ENCODE results near the gene PDZRN4. TPM values are rescaled to one million over a fixed set of nuclear protein-coding genes. Genes with fewer than 3 reads are reported as not detected.

PDZRN4 gene
- total RNA-seq, 1 experiment from 2014 or later = not detected

DNA sequence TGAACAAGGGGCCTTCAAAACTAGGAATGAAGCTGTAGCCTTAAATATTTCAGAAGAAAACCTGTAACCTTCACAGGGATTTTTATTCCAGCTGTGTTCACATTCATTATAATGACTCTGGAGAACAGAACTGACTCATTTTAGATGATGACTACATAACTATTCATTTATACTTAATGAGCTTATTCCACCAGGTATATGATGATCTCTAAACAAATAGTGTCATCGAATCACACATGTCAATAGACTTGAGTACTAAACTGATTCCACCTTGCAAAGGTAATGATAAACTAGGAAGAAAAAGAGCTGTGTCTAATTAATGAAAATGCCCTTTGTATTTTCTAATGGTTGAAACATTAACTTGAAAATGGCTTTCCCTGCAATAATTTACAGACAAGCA is 433.2 kb downstream of the PDZRN4 start:
- intact Hi-C loops (cut with micrococcal nuclease; ENCODE audit: unreplicated experiment) = no loop called here
- TF ChIP-seq, protein P1, sequence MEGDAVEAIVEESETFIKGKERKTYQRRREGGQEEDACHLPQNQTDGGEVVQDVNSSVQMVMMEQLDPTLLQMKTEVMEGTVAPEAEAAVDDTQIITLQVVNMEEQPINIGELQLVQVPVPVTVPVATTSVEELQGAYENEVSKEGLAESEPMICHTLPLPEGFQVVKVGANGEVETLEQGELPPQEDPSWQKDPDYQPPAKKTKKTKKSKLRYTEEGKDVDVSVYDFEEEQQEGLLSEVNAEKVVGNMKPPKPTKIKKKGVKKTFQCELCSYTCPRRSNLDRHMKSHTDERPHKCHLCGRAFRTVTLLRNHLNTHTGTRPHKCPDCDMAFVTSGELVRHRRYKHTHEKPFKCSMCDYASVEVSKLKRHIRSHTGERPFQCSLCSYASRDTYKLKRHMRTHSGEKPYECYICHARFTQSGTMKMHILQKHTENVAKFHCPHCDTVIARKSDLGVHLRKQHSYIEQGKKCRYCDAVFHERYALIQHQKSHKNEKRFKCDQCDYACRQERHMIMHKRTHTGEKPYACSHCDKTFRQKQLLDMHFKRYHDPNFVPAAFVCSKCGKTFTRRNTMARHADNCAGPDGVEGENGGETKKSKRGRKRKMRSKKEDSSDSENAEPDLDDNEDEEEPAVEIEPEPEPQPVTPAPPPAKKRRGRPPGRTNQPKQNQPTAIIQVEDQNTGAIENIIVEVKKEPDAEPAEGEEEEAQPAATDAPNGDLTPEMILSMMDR (IDR thresholded peaks at IDR 0.05; ENCODE audit: unreplicated experiment) = no peak
- no TSS peak for BruUV-seq (replicated peaks)
- peaks cover 8% of the 10 kb centered on the region for H3K4me1 Mint-ChIP-seq (ENCODE audit: low read depth, unreplicated experiment)
- no peak overlapping the region for H3K27ac Mint-ChIP-seq (ENCODE audit: unreplicated experiment)
- H3K36me3 Mint-ChIP-seq (ENCODE audit: insufficient read depth, unreplicated experiment) = no peaks in the 10 kb centered on the region
- peaks cover 3% of the 10 kb centered on the region for H3K9me3 Mint-ChIP-seq (ENCODE audit: low read depth, unreplicated experiment)
- DNase-seq = no peak
- H3K27me3 Mint-ChIP-seq (ENCODE audit: unreplicated experiment) = no peaks in the 10 kb centered on the region
- H3K4me3 Mint-ChIP-seq (ENCODE audit: low read depth, unreplicated experiment) = no peak overlapping the region
- CTCF ChIA-PET = no interaction called here
